Adrenal gland (tissue), 12 donors: ENCODE measurements around the gene SPAG16. TPM values are rescaled to one million over a fixed set of nuclear protein-coding genes. Genes with fewer than 3 reads are reported as not detected.

ENCODE experiments used
- DNase-seq, 7 donors: peaks; one replicate each; pipeline ENCODE4 v3.0.0-alpha.2; 2019 to 2020
- H3K27ac ChIP-seq, 5 donors: fragments of 200-600 bp; sonication (generic) in 4 of 5; 1 replicate in 3 of 5; 2 replicates in 2 of 5; pipeline versions ENCODE4 v1.5.1 to v1.8.0; 2016 to 2020; ENCODE audit warnings: mild to moderate bottlenecking in 1 of 5
- H3K27me3 ChIP-seq: fragments of 200-600 bp; 2 replicates; pipeline ENCODE4 v1.8.0; 2021
- H3K36me3 ChIP-seq, 2 donors: fragments of 200-600 bp; replicated peaks in 1 of 2; 1 replicate in 1 of 2; 2 replicates in 1 of 2; pipeline versions ENCODE4 v1.5.1 to v1.8.0; 2018 to 2022
- H3K4me1 ChIP-seq, 2 donors: fragments of 200-600 bp; replicated peaks in 1 of 2; 1 replicate in 1 of 2; 2 replicates in 1 of 2; pipeline versions ENCODE4 v1.5.1 to v1.8.0; 2018 to 2021
- H3K4me3 ChIP-seq, 4 donors: fragments of 200-600 bp; sonication (generic) in 3 of 4; one replicate each; pipeline ENCODE4 v1.5.1; 2016 to 2018
- H3K9me3 ChIP-seq, 3 donors: fragments of 200-600 bp; sonication (generic) in 1 of 3; replicated peaks in 1 of 3; 1 replicate in 2 of 3; 2 replicates in 1 of 3; pipeline versions ENCODE4 v1.5.1 to v1.8.0; 2016 to 2021
- CTCF ChIP-seq, 6 experiments: fragments of 450-650 bp in 4 of 6; fragments of 200-600 bp in 2 of 6; sonication (generic) in 1 of 6; IDR thresholded peaks; 1 replicate in 5 of 6; 2 replicates in 1 of 6; pipeline versions ENCODE4 v1.5.1 to v1.8.0; 2016 to 2021; ENCODE audit warnings: antibody characterized with exemption in 6 of 6, mild to moderate bottlenecking in 2 of 6, moderate library complexity in 1 of 6
- POLR2A ChIP-seq, 2 donors: fragments of 450-650 bp; IDR thresholded peaks; one replicate each; pipeline ENCODE4 v1.6.1; 2017; ENCODE audit warnings: antibody characterized with exemption in 2 of 2, mild to moderate bottlenecking in 2 of 2, moderate library complexity in 1 of 2
- WGBS, 4 donors: extraction: QIAGEN DNeasy Blood & Tissue Kit in 2 of 4; methylation state at CpG; one replicate each; pipeline versions ENCODE4 v1.1.5 to v1.1.7; 2013 to 2017; 5-methylcytosine and 5-hydroxymethylcytosine counted together
- intact Hi-C, 2 donors: fragments of 100-400 bp; cut with DNase I; formaldehyde crosslinking; loops; one replicate each; pipeline versions ENCODE4 v1.14.1 to v1.15.0; 2022 to 2023
- polyA plus RNA-seq, 3 donors: library from polyadenylated mRNA; stranded (reverse); fragments of 200-250 nt in 2 of 3; fragments of 350-450 nt in 1 of 3; fragmentation: Illumina TruSeq in 1 of 3; extraction: RNeasy Lipid Tissue Mini Kit (QIAGEN cat#74804) in 1 of 3; gene quantifications; one replicate each; pipeline ENCODE4 v1.2.3, GENCODE V29; 2013 to 2014
- total RNA-seq, 9 donors: library from RNA; depleted of rRNA in 4 of 9; stranded (reverse); fragments of >200 nt in 4 of 9; fragments of 120-200 nt in 1 of 9; fragmentation: NEBNext Ultra II Directional in 1 of 9; extraction: Animal tissue kit (Norgen Biotek cat#: 25700) in 1 of 9; gene quantifications; one replicate each; pipeline versions ENCODE4 v1.1.0 to v1.2.4, GENCODE V29; 2013 to 2023
- donor health status: healthy with polysubstance abuse.
- donor health status: Bipolar disorder and iron deficiency.
- donor health status: DM: yes; HTN: yes; CAD: no.
- donor health status: DM: no; HTN: no; CAD: no.
- donor health status: DM: no; HTN: no; CAD: no.
- donor health status: DM: yes; HTN: yes; CAD: no.

Gene SPAG16
- total and polyA plus RNA-seq, 12 donors = 12.4 to 45.3 (median 21.8) TPM

GRCh38 chr2:214138779-214139178 lies 854.5 kb downstream of the SPAG16 start:
- TF ChIP-seq CTCF (IDR thresholded peaks at IDR 0.05) (no peak), POLR2A (IDR thresholded peaks at IDR 0.05) (no peak)
- no peaks in the 10 kb centered on the region for H3K9me3 ChIP-seq
- H3K36me3 ChIP-seq = no peaks in the 10 kb centered on the region
- H3K4me1 ChIP-seq = no peaks in the 10 kb centered on the region
- no peaks in the 10 kb centered on the region for H3K27me3 ChIP-seq
- H3K27ac ChIP-seq = no peak overlapping the region
- H3K4me3 ChIP-seq = no peak overlapping the region
- intact Hi-C loops = no loop called here
- no peak for DNase-seq

- TF ChIP-seq CTCF (IDR thresholded peaks at IDR 0.05) (no peak), POLR2A (IDR thresholded peaks at IDR 0.05) (no peak)
- Histone ChIP-seq H3K9me3 (no peaks in the 10 kb centered on the region), H3K27ac (no peak overlapping the region), H3K4me1 (no peaks in the 10 kb centered on the region), H3K36me3 (no peaks in the 10 kb centered on the region), H3K4me3 (no peak overlapping the region), H3K27me3 (no peaks in the 10 kb centered on the region)
- 58 to 81% (median 70%) methylated on average over 3 of the region's 3 CpGs for WGBS, 4 donors
- intact Hi-C loops = no loop called here
- DNase-seq = no peak
These were observed 855.5 kb downstream of the SPAG16 start for GRCh38 chr2:214139630-214140284.

GRCh38 chr2:214156971-214157370 lies 872.7 kb downstream of the SPAG16 start:
- H3K27me3 ChIP-seq = no peaks in the 10 kb centered on the region
- 84 to 90% (median 87%) methylated on average over 1 of the region's 1 CpG for WGBS, 4 donors
- no peaks in the 10 kb centered on the region for H3K36me3 ChIP-seq
- H3K9me3 ChIP-seq = no peaks in the 10 kb centered on the region
- DNase-seq = no peak
- intact Hi-C loops = no loop called here
- H3K27ac ChIP-seq = no peak overlapping the region
- H3K4me3 ChIP-seq = no peak overlapping the region
- no peaks in the 10 kb centered on the region for H3K4me1 ChIP-seq
- TF ChIP-seq POLR2A (IDR thresholded peaks at IDR 0.05) (no peak), CTCF (IDR thresholded peaks at IDR 0.05) (no peak)

GRCh38 chr2:214158851-214159250 lies 874.6 kb downstream of the SPAG16 start:
- WGBS, 4 donors = 80 to 87% (median 85%) methylated on average over 1 of the region's 1 CpG
- H3K27me3 ChIP-seq = no peaks in the 10 kb centered on the region
- TF ChIP-seq CTCF (IDR thresholded peaks at IDR 0.05) = no peak
- no peak for TF ChIP-seq POLR2A (IDR thresholded peaks at IDR 0.05)
- H3K9me3 ChIP-seq = no peaks in the 10 kb centered on the region
- H3K27ac ChIP-seq = no peak overlapping the region
- no peaks in the 10 kb centered on the region for H3K36me3 ChIP-seq
- no peaks in the 10 kb centered on the region for H3K4me1 ChIP-seq
- no peak for DNase-seq
- H3K4me3 ChIP-seq = no peak overlapping the region
- intact Hi-C loops = no loop called here
